HG03460 (cell line): ENCODE measurements around the gene F3.
"Not testable (repeated sequence)": the region's sequence is repeated elsewhere in the genome, so short reads cannot be mapped to it uniquely, and the experiment has no call there.

Source experiments
- ATAC-seq: cut with Tn5 transposase; IDR thresholded peaks from one replicate; pipeline ENCODE4 v1.9.1; 2021; ENCODE audit not compliant: unreplicated experiment

Gene F3

GRCh38 chr1:94541246-94542087 is at the start of gene F3:
F3 (minus strand) TSS chr1:94541759; CDS start chr1:94541636, 123 bp downstream.
- peak; percentile 71 for ATAC-seq

GRCh38 chr1:94590203-94591137 is 48.9 kb upstream of the F3 start:
- ATAC-seq: no peak

- no peak for ATAC-seq
Measured at GRCh38 chr1:94589728-94590127, 48.2 kb upstream of the F3 start.

GRCh38 chr1:94582565-94582964 is 41.0 kb upstream of the F3 start:
- no peak for ATAC-seq

- no peak for ATAC-seq
Measured at GRCh38 chr1:94580367-94581115, 39.0 kb upstream of the F3 start.

GRCh38 chr1:94579876-94580294 is 38.3 kb upstream of the F3 start:
- no peak for ATAC-seq

- no peak for ATAC-seq
Measured at GRCh38 chr1:94578856-94579255, 37.3 kb upstream of the F3 start.

- ATAC-seq: not testable (repeated sequence)
Measured at GRCh38 chr1:94573917-94574316, 32.4 kb upstream of the F3 start.

GRCh38 chr1:94572780-94573179 is 31.2 kb upstream of the F3 start:
- no peak for ATAC-seq

- ATAC-seq: not testable (repeated sequence)
Measured at GRCh38 chr1:94570965-94571364, 29.4 kb upstream of the F3 start.

- not testable (repeated sequence) for ATAC-seq
Measured at GRCh38 chr1:94568806-94569205, 27.2 kb upstream of the F3 start.

GRCh38 chr1:94567975-94568607 is 26.5 kb upstream of the F3 start:
- not testable (repeated sequence) for ATAC-seq

GRCh38 chr1:94566436-94566835 is 24.9 kb upstream of the F3 start:
- ATAC-seq: not testable (repeated sequence)

GRCh38 chr1:94565901-94566300 is 24.3 kb upstream of the F3 start:
- ATAC-seq: no peak

GRCh38 chr1:94562519-94563260 is 21.1 kb upstream of the F3 start:
- ATAC-seq: no peak

- no peak for ATAC-seq
Measured at GRCh38 chr1:94560333-94560732, 18.8 kb upstream of the F3 start.

GRCh38 chr1:94559921-94560320 is 18.4 kb upstream of the F3 start:
- ATAC-seq: no peak

- no peak for ATAC-seq
Measured at GRCh38 chr1:94555091-94555490, 13.5 kb upstream of the F3 start.

GRCh38 chr1:94554580-94554979 is 13.0 kb upstream of the F3 start:
- ATAC-seq: no peak

- no peak for ATAC-seq
Measured at GRCh38 chr1:94553931-94554330, 12.4 kb upstream of the F3 start.
